ENCODE data around the gene ZFAND3.
"Not testable (repeated sequence)": the region's sequence is repeated elsewhere in the genome, so short reads cannot be mapped to it uniquely, and the experiment has no call there.

Gene ZFAND3

DNA sequence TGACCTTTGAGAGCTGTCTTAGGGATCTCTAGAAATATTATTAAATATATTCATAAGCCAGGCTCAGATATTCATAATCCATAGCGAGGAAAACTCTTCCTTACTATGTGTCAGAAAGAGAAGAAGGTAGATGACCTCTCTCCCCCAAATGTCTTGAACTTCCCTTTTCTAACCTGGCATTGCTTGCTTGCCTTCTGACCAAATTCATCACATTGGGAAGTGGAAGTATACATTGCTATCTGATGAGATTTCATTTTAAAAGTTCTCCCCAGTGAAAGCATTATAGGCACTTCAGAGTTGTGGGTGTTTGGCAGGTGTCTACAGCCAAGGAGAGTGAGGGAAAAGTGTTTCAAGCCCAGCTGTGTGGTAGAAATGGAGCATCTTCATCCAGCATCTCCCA lies 197.3 kb downstream of the ZFAND3 start:
- DNase-seq, result no peak

GRCh38 chr6:38018755-38019165 lies 199.2 kb downstream of the ZFAND3 start:
- DNase-seq, result no peak

DNA sequence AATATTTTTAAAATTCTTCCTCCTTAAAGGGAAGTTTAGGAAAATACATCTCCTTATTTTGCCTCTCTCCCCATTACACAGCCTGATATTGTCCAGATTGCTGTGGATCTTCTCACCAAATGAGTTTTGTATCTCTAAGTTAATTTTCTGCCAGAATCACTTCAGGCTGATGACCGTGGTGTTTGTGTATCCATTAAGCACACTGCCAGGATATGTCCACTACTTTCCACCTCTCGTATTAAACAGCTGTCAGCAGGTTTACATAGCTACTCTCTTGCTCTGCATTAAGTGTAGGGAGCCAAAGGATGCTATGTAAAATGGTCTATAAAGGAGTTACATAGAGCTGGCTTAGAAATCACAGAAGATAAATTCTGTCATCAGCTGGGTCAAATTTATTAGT lies 201.1 kb downstream of the ZFAND3 start:
- DNase-seq, result no peak

DNA sequence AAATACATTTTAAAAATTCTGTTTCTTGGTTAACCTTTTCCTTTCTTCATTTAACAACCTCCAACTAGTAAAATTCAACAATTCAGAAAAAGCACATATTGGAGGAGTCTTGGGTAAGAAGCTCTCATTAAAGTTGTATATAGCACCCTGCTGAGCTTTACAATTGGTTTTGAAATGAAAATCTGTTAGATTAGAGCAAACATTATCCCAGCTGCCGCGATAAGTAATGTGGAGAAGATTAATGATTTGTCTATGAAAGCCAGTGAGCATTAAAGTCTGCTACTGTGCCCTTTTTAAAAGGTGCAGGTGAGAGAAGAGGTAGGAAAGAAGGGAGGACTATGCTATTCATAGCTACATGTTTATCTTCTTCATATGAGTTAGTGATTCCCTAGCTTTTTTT lies 201.5 kb downstream of the ZFAND3 start:
- no peak for DNase-seq

DNA sequence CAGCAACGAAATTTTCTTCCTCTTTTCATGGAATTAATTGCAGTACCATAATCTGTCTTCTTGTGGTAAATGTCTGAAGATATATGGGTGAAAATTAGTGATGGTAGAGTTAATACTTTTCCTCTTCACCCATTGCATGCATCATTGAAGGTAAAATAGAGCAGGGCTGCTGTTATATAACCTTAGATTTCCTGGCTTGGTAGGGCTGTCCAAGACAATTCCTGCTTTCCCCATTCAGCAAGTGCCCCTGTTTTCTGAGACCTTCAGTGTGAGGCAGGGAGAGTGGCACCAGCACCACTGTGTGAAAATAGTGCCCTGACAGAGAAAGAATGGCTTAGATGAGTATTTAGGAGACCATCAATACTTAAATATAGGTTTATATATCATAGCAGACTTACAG lies 202.0 kb downstream of the ZFAND3 start:
- DNase-seq, result no peak

- no peak for DNase-seq
Measured at GRCh38 chr6:38022688-38023087, 203.2 kb downstream of the ZFAND3 start.

DNA sequence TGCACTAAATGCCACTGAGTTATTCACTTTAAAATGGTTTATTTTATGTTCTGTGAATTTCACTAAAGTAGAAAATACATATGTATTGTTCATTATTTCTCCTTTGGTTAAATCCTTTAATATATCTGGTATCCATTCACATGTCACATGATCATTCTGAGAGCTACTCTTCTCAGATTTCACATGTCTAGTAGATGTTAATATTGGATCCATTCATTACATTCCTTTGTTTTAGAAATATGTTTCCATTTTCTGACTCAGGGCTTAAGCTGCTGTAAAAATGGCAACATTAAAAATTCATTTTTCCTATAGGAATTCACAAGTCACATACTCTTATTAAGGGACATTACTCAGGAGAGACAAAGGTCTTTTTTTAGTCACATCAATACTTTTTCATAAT lies 205.4 kb downstream of the ZFAND3 start:
- no peak for DNase-seq

GRCh38 chr6:38025451-38025850 lies 205.9 kb downstream of the ZFAND3 start:
- DNase-seq, result no peak

GRCh38 chr6:38027685-38028373 lies 208.3 kb downstream of the ZFAND3 start:
- DNase-seq, result no peak

DNA sequence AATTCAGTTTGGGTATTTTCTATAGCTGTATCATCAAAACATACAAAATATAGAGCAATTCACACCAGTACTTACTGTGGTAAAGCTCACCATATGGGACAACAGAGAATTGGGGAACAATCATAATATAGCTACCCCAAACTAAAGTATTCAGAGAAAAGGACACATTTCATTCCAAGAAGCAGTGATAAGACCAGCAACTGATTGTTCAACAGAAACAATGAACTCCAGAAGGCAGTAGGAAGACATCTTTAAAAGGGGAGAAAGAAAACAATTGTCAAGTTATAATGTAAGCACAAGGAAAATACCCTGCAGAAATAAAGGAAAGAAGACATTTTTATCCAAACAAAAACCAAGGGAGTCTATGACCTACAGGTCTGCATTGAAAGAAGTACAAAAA lies 210.9 kb downstream of the ZFAND3 start:
- DNase-seq, result no peak

DNA sequence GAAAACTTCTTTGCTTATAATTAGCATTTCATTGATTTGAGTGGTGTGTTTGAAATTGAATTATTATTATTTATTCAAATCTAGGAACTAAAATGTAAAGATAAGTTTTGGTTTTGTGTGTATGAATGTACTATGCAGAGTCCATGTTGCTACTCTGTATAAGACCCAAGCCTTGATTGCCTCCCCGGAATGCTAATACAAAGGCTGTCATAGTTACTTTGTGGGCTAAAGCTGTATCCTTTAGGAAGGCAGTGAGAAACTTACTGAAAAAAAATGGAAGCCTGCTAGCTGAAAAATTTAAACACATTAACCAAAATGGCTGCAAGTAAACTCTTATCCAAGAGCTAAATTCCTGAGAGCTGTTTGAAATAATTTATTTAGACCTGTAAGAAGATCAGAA lies 213.3 kb downstream of the ZFAND3 start:
- DNase-seq, result no peak

GRCh38 chr6:38033442-38033982 lies 214.0 kb downstream of the ZFAND3 start:
- no peak for DNase-seq

GRCh38 chr6:38034274-38034914 lies 214.9 kb downstream of the ZFAND3 start:
- DNase-seq, result no peak

DNA sequence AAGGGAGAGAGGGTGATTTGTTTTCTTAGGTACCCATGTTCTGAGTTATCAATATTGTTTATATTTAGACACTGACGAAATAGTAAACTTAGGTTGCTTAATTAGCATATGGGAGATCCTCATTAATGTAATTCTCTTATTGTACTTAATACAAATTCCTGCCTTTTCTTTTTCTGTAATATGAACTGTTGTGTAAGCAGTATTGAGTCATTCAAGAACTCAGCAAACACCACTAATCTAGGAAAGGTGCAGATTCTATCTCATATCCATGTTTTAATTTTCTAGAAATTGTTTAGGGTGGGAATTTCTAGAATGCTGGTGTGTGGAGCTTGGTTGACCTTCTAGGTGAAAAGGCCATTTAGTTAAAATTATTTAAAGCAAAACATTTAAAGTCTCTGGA lies 216.0 kb downstream of the ZFAND3 start:
- no peak for DNase-seq

DNA sequence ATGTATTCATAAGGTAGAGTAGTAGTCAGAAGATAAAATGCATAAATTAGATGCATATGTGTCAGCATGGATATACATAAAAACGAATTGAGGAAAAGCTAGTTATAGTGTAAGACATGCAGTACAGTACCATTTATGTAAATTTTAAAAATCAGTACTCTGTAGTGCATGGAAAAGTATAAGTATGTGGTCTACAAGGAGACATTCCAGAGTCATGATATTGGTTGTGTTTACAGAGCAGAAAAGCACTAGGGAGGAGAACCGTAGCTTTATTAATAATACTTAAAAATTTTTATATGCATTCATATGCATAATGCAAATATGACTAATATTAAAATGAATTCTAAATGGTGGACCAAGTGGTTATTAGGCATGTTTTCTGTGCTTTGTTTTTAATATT lies 220.0 kb downstream of the ZFAND3 start:
- DNase-seq, result no peak

GRCh38 chr6:38040254-38040653 lies 220.7 kb downstream of the ZFAND3 start:
- DNase-seq, result no peak

GRCh38 chr6:38043259-38043753 lies 223.8 kb downstream of the ZFAND3 start:
- DNase-seq, result no peak

DNA sequence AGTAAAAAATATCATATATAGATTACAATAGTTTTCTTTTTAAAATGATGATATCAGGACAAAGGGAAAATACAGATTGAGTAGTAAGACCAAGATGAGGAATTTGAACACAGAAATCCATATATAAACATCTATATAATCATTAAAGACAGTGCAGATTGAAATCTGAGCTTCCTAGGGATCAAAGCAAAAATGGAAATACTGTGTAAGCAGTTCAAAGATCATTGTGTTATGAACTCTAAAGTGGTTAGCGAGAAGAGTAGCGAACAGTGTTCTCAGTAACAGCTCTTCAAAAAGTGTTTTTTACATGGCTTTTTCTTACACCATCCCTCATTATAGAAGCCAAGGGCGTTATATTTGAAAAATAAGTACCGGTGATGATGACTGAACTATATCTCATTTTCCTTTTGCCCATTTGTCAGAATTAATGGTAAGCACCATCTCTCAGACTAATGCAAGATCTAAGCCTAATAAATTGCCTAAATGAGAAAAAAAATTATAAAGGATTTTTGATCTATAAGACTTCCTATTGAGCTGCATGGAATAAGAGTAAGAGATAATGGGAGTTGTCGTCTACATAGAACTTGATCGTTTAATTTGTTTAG lies 226.3 kb downstream of the ZFAND3 start:
- no peak for DNase-seq

DNA sequence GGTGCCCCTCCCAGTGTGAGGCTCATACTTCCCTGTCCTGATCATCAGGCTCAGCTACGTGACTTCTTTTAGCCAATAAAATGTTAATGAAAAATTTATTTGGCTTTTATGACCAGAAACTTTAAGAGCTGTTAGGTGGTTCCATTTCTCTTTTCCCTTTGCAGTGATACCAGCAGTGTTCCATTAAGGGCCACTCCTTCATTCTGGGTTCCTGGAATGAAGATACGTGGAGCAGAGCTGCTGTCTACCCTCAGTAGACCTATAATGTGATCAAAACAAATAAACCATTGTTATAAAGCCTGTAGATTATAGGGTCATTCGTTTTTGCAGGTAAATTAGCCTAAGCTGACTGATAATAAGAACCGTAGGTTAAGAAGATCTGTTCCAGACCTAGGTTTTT lies 228.0 kb downstream of the ZFAND3 start:
- no peak for DNase-seq

DNA sequence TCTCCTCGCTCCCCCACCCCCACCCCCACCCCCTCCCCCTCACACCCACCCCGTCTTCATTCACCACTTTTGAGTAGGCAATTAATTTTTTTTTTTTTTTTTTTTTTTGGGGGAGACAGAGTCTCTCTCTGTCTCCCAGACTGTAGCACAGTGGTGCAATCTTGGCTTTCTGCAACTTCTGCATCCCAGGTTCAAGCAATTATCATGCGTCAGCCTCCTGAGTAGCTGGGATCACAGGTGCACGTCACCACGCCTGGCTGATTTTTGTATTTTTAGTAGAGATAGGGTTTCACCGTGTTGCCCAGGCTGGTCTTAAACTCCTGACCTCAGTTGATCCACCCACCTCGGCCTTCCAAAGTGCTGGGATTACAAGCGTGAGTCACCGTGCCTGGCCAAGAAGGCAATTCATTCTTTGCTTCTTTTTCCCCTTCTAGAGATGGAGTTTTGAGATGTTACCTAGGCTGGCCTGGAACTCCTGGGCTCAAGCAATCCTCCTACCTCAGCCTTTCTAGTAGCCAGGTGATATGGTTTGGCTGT lies 230.4 kb downstream of the ZFAND3 start:
- DNase-seq, result not testable (repeated sequence)

- DNase-seq, result no peak
Measured at GRCh38 chr6:38051819-38052434, 232.4 kb downstream of the ZFAND3 start.

DNA sequence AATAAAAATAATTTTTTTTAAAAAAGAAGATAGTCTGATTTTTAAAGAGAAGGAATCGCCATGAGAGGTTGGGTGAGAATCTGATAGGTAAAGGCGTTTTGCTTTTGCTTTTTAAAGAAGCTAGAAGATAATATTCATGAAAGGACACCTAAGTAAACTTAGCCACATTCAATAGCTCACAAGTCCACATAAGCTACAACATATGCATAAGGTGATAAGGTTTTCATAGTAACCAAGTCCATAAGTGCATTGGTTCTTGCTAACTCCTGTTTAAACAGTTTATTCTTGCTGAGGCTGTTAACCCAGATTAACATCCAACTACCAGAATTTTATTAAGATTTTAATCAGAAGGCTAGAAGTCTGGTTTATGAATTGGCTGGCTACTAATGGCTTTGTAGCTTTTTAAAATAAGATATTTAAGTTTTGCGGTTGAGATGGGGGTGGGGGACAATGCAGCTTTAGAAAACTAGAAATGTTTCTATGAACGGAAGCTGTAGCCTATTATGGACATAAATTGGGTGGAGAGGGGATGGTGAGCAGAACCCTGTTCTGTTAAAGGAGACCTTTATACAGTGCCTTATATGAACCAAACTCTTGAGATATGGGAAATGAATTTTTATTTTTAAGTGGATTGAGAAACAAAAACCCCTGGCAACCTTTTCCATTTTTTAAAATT lies 235.1 kb downstream of the ZFAND3 start:
- no peak for DNase-seq

- no peak for DNase-seq
Measured at GRCh38 chr6:38055203-38055589, 235.7 kb downstream of the ZFAND3 start.
